GM10266 (cell line): Measurements from ENCODE around the gene ADGRA3.

Experiments used
- DNase-seq: peaks from one replicate; pipeline ENCODE4 v3.0.0; 2012; ENCODE audit errors: extremely low spot score
- TF ChIP-seq, protein P1 (sequence below): IDR thresholded peaks from 2 replicates; pipeline ENCODE4 v1.5.1; 2012; ENCODE audit warnings: mild to moderate bottlenecking, low read depth; ENCODE audit not compliant: control insufficient read depth, insufficient read depth; ENCODE audit errors: missing control alignments

Gene ADGRA3

DNA sequence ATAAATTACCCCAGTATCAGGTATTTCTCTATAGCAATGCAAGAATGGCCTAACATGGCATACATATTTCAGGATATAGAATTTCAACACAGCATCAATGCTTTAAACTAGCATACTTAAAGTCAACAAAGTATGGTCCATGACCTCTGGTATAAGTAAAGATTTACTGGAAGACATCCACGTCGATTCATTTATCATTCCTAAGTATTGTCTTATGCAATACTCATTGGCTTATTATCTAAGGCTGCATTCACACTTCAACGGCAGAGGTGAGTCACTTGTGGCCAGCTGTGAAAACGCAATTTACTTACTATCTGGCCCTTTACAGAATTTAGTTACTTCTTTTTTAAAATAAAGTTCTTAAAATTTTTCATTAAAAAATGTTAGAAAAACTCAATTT lies 42.6 kb downstream of the ADGRA3 start:
- TF ChIP-seq, protein P1, sequence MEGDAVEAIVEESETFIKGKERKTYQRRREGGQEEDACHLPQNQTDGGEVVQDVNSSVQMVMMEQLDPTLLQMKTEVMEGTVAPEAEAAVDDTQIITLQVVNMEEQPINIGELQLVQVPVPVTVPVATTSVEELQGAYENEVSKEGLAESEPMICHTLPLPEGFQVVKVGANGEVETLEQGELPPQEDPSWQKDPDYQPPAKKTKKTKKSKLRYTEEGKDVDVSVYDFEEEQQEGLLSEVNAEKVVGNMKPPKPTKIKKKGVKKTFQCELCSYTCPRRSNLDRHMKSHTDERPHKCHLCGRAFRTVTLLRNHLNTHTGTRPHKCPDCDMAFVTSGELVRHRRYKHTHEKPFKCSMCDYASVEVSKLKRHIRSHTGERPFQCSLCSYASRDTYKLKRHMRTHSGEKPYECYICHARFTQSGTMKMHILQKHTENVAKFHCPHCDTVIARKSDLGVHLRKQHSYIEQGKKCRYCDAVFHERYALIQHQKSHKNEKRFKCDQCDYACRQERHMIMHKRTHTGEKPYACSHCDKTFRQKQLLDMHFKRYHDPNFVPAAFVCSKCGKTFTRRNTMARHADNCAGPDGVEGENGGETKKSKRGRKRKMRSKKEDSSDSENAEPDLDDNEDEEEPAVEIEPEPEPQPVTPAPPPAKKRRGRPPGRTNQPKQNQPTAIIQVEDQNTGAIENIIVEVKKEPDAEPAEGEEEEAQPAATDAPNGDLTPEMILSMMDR: no peak
- DNase-seq: no peak

DNA sequence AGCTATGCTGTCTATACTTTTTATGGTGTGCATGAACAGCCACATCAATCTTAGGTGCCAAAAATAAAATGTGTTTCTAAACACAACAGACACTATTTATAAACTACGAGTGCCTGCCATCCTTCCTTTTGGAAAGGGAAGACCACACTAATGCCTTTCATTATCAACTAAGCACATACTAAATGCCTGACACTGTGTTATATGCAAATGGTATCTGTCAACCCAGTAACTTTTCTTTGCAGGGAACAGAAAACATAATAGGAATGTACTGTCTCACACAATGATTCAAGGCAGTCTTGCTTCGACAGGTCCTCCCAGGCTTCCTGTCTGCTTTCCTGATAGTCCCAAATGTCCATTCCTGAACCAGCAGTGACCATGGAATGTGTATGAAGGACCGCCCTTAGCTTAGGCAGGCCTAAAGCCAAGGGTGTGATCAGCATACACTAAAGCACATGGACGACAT lies 43.8 kb downstream of the ADGRA3 start:
- DNase-seq: no peak
- TF ChIP-seq, protein P1: no peak

DNA sequence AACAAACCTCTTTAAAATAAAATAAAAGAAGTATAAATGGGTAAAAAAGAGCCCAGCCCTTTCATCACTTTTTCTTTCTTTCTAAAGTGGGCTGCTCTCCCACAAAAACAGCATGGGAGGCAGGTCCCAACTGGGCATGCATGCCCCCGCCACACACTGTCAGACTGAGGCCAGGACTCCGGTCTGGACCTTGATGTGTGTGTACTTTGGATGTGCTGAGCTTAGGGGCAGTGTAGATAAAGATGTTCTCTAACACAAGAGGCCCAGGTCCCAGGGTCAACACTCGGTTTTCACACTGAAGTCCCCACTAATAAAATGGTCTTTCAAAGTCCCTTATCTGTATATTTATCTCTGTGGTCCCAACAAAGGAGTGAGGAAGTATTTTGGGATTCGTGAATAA lies 44.4 kb downstream of the ADGRA3 start:
- TF ChIP-seq, protein P1: no peak
- DNase-seq: no peak

DNA sequence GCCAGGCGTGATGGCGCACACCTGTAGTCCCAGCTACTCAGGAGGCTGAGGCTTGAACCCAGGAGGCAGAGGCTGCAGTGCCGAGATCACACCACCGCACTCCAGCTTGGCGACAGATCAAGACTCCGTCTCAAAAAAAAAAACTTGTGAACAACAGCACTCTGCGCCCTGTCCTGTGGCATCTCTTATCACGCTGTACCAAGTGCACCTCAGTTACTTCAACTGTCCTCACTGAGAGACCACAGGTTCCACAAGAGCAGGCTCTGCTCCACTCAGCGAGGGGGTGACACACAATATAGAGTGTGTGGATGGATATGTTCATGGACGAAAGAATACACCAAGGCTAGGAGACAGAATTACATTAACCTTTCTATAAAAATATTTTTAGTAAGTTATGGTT lies 49.3 kb downstream of the ADGRA3 start:
- TF ChIP-seq, protein P1: no peak
- no peak for DNase-seq

DNA sequence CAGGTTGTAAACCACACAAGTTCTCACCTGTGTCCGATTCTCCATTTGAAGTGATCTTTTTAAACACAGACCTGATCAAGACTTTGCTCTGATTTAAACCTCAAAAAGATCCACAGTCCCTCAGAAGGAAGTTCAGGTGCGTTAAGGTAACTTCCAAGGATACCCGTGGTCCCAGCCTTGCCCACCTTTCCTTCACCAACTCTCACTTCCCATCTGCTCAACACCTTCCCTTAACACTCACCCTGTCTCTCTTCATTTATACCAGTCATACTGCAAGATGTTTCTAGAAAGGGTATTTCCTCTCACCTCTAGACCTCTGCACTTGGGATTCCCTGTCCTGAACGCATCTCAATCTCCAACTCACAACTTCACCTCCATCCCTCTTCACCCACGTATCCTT lies 49.9 kb downstream of the ADGRA3 start:
- no peak for DNase-seq
- TF ChIP-seq, protein P1: no peak

DNA sequence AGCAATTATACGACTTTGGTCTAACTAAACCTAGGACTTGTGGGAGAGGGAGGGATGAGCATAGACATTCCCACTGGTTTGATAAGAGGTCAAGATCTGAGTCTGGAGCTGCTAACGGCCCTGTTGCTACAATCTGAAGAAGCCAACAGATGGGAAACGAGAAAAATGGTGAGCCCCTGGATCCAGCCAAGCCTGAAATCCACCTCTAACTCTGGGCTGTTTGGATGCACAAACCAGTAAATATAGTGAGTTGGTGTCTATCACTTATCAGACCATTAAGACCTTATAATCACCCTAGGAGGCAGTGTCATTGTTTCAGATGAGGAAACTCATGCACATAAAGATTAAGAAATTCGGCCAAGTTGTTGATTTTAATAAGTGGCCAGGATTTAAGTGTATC lies 50.5 kb downstream of the ADGRA3 start:
- TF ChIP-seq, protein P1: no peak
- DNase-seq: no peak

DNA sequence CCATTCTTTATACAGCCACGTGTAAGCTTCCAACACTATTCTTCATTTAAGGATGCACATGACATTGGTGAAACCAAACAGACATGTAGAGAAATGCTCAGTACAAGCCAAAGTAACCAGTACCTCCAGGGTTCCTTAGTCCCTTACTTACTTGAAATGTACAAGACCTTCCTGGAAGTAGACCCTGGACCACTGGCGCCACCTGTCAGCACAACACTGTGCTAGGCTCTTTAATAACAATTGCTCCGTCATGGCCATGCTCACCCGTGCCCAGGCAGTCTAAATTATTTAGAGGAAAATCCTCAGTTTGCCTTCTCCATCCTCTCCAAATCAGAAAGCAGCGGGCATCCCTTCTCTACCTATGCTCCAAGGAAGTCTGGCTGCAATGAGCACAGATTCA lies 52.7 kb downstream of the ADGRA3 start:
- TF ChIP-seq, protein P1: no peak
- no peak for DNase-seq
